PFSK-1 (cell line): ENCODE results near the gene COX19.

Source experiments
- POLR2AphosphoS5 ChIP-seq: IDR thresholded peaks from 2 replicates; pipeline ENCODE4 v1.6.1; 2012; ENCODE audit warnings: low read depth, mild to moderate bottlenecking, control low read depth, low read length, moderate library complexity
- SIN3A ChIP-seq: IDR thresholded peaks from 2 replicates; pipeline ENCODE4 v1.6.1; 2012; ENCODE audit warnings: mild to moderate bottlenecking, low read length, moderate library complexity, borderline replicate concordance; ENCODE audit not compliant: insufficient read depth
- TAF1 ChIP-seq: IDR thresholded peaks from 2 replicates; pipeline ENCODE4 v1.6.1; 2012; ENCODE audit warnings: low read length, control low read depth, borderline replicate concordance; ENCODE audit not compliant: insufficient read depth
- TF ChIP-seq, protein P1 (sequence below), 2 experiments: IDR thresholded peaks; 2 replicates each; pipeline versions ENCODE4 v1.6.1 to v1.8.0; 2011 to 2012; ENCODE audit warnings: low read depth in 2 of 2, low read length in 2 of 2, control low read depth in 1 of 2, inconsistent platforms in 1 of 2, mild to moderate bottlenecking in 1 of 2, moderate library complexity in 1 of 2; ENCODE audit not compliant: insufficient read depth in 1 of 2

DNA sequence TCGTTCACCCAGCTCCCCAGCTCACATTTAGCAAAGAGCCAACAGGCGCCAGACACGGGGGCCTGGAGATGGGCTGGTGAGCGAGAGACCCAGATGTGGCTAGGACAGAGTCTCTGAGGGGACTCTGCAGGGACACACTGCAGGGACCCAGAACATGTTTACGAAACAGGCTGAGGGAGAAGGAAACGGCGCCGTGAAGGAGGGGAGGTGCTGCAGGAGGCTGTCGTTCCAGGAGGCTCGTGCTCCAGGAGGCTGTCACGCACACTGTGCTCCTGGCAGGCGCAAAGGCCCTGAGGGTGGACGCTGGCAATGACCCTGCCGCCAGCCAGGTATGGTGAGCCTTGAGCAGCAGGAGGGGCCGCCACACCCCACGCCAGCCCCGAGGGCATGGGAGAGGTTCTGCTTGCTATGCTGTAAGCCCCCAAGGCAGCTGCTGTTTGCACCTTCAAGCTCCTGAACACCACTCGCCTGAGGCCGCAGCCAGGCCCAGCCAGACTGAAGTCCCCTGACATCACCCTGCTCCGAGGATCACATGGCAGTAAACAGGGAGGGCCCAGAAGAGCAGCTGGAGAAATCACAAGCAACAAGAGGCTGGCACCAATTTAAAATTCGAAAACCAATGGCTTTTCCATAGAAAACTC lies 48.2 kb downstream of the COX19 start:
- TF ChIP-seq SIN3A (no peak), POLR2AphosphoS5 (no peak), TAF1 (no peak)
- TF ChIP-seq, protein P1, sequence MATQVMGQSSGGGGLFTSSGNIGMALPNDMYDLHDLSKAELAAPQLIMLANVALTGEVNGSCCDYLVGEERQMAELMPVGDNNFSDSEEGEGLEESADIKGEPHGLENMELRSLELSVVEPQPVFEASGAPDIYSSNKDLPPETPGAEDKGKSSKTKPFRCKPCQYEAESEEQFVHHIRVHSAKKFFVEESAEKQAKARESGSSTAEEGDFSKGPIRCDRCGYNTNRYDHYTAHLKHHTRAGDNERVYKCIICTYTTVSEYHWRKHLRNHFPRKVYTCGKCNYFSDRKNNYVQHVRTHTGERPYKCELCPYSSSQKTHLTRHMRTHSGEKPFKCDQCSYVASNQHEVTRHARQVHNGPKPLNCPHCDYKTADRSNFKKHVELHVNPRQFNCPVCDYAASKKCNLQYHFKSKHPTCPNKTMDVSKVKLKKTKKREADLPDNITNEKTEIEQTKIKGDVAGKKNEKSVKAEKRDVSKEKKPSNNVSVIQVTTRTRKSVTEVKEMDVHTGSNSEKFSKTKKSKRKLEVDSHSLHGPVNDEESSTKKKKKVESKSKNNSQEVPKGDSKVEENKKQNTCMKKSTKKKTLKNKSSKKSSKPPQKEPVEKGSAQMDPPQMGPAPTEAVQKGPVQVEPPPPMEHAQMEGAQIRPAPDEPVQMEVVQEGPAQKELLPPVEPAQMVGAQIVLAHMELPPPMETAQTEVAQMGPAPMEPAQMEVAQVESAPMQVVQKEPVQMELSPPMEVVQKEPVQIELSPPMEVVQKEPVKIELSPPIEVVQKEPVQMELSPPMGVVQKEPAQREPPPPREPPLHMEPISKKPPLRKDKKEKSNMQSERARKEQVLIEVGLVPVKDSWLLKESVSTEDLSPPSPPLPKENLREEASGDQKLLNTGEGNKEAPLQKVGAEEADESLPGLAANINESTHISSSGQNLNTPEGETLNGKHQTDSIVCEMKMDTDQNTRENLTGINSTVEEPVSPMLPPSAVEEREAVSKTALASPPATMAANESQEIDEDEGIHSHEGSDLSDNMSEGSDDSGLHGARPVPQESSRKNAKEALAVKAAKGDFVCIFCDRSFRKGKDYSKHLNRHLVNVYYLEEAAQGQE (IDR thresholded peaks at IDR 0.05; ENCODE audit: insufficient read depth in 1 of 2, low read depth in 2 of 2, low read length in 2 of 2): no peak
